ENCODE measurements around the gene CNTD1. TPM values are rescaled to one million over a fixed set of nuclear protein-coding genes. Genes with fewer than 3 reads are reported as not detected.

The CNTD1 gene
- total and polyA plus RNA-seq, 4 donors = 0.61 to 1.6 (median 0.78) TPM

DNA sequence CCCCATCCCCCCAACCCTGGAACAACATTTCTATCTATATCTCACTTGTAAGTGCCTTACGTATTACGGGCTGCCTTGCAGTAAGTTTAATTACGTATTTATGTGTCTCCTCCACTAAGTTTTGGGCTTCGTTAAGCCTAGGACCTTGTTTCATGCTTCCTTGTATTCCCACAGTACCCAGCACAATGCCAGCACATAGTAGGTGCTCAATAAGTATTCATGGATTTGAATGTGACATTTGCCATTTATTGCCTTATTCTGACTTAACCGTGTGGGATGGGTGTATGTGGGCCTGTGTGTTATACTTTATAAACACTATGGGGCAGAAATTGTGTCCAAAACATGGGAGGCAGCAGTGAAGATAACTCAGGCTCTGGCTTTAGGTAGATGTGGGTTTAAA lies 6.1 kb upstream of the CNTD1 start:
- TF ChIP-seq, protein P1, sequence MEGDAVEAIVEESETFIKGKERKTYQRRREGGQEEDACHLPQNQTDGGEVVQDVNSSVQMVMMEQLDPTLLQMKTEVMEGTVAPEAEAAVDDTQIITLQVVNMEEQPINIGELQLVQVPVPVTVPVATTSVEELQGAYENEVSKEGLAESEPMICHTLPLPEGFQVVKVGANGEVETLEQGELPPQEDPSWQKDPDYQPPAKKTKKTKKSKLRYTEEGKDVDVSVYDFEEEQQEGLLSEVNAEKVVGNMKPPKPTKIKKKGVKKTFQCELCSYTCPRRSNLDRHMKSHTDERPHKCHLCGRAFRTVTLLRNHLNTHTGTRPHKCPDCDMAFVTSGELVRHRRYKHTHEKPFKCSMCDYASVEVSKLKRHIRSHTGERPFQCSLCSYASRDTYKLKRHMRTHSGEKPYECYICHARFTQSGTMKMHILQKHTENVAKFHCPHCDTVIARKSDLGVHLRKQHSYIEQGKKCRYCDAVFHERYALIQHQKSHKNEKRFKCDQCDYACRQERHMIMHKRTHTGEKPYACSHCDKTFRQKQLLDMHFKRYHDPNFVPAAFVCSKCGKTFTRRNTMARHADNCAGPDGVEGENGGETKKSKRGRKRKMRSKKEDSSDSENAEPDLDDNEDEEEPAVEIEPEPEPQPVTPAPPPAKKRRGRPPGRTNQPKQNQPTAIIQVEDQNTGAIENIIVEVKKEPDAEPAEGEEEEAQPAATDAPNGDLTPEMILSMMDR (IDR thresholded peaks at IDR 0.05; ENCODE audit: control extremely low read depth, extremely low read depth) = no peak
- no peak overlapping the region for H3K27ac ChIP-seq (ENCODE audit: low read depth in 1 of 2, low read length in 1 of 2)
- peaks cover 0 to 6% (median 3%) of the 10 kb centered on the region in 4 donors for H3K36me3 ChIP-seq (ENCODE audit: control insufficient read depth in 4 of 4, insufficient read depth in 4 of 4, low read length in 4 of 4)
- no peak for ATAC-seq (ENCODE audit: insufficient read depth, low FRiP score)
- 70 to 81% methylated on average over 5 of the region's 5 CpGs for WGBS, 2 donors
- no peaks in the 10 kb centered on the region for H3K9me3 ChIP-seq (ENCODE audit: control insufficient read depth in 4 of 4, insufficient read depth in 3 of 4, low read length in 3 of 4)
- peaks cover 0 to 10% (median 0%) of the 10 kb centered on the region in 3 donors for H3K27me3 ChIP-seq (ENCODE audit: control insufficient read depth in 3 of 3, insufficient read depth in 3 of 3, low read length in 2 of 3)
- no peak overlapping the region for H3K4me3 ChIP-seq
- H3K4me1 ChIP-seq (ENCODE audit: control insufficient read depth in 5 of 5, insufficient read depth in 5 of 5, low read length in 5 of 5) = peaks cover 0 to 8% (median 7%) of the 10 kb centered on the region in 5 donors
- DNase-seq = no peak
- H3K9ac ChIP-seq (ENCODE audit: insufficient read depth in 1 of 2, low read length in 2 of 2) = no peak overlapping the region

DNA sequence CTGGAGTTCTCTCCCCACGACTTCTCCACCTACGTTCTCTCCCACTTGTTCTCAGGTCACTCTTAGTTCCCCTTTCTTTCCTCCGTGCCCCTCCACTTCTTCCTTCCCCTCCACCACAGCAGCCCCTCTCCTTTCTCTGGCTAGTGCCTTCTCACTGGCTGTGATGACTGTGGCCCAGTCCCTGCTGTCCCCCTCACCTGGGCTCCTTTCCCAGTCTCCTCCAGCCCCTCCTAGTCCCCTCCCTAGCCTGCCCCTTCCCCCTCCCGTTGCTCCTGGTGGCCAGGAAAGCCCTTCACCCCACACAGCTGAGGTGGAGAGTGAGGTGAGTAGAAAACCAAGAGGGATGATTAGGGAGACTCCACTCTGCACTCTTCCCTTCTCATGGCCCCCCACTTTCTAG lies 3.6 kb upstream of the CNTD1 start:
- H3K9me3 ChIP-seq (ENCODE audit: control insufficient read depth in 4 of 4, insufficient read depth in 3 of 4, low read length in 3 of 4) = no peaks in the 10 kb centered on the region
- TF ChIP-seq, protein P1 (IDR thresholded peaks at IDR 0.05; ENCODE audit: control extremely low read depth, extremely low read depth) = no peak
- H3K36me3 ChIP-seq (ENCODE audit: control insufficient read depth in 4 of 4, insufficient read depth in 4 of 4, low read length in 4 of 4) = peaks cover 0 to 6% (median 4%) of the 10 kb centered on the region in 4 donors
- 23 to 57% methylated on average over 4 of the region's 4 CpGs for WGBS, 2 donors
- H3K27me3 ChIP-seq (ENCODE audit: control insufficient read depth in 3 of 3, insufficient read depth in 3 of 3, low read length in 2 of 3) = no peaks in the 10 kb centered on the region
- H3K9ac ChIP-seq (ENCODE audit: insufficient read depth in 1 of 2, low read length in 2 of 2) = no peak overlapping the region
- no peak overlapping the region for H3K27ac ChIP-seq (ENCODE audit: low read depth in 1 of 2, low read length in 1 of 2)
- H3K4me3 ChIP-seq = no peak overlapping the region
- peaks cover 5 to 14% (median 8%) of the 10 kb centered on the region in 5 donors for H3K4me1 ChIP-seq (ENCODE audit: control insufficient read depth in 5 of 5, insufficient read depth in 5 of 5, low read length in 5 of 5)
- ATAC-seq (ENCODE audit: insufficient read depth, low FRiP score) = no peak
- no peak for DNase-seq

DNA sequence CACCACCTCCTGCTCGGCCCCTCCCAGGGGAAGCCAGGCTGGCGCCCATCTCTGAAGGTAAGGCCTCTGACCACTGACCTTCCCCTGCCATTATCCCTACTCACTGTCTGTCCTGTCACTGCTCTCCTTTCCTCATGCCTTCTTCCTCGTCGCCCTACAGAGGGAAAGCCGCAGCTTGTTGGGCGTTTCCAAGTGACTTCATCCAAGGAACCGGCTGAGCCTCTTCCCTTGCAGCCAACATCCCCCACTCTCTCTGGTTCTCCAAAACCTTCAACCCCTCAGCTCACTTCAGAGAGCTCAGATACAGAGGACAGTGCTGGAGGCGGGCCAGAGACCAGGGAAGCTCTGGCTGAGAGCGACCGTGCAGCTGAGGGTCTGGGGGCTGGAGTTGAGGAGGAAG lies 3.2 kb upstream of the CNTD1 start:
- no peak overlapping the region for H3K27ac ChIP-seq (ENCODE audit: low read depth in 1 of 2, low read length in 1 of 2)
- WGBS, 2 donors = 83 to 90% methylated on average over 10 of the region's 10 CpGs
- DNase-seq = no peak

More for the DNA sequence above, 3.2 kb upstream of the CNTD1 start:
- peaks cover 5 to 14% (median 8%) of the 10 kb centered on the region in 5 donors for H3K4me1 ChIP-seq (ENCODE audit: control insufficient read depth in 5 of 5, insufficient read depth in 5 of 5, low read length in 5 of 5)
- no peaks in the 10 kb centered on the region for H3K9me3 ChIP-seq (ENCODE audit: control insufficient read depth in 4 of 4, insufficient read depth in 3 of 4, low read length in 3 of 4)
- TF ChIP-seq, protein P1 (IDR thresholded peaks at IDR 0.05; ENCODE audit: control extremely low read depth, extremely low read depth) = no peak
- ATAC-seq (ENCODE audit: insufficient read depth, low FRiP score) = no peak
- no peak overlapping the region for H3K9ac ChIP-seq (ENCODE audit: insufficient read depth in 1 of 2, low read length in 2 of 2)
- no peak overlapping the region for H3K4me3 ChIP-seq
- peaks cover 0 to 6% (median 4%) of the 10 kb centered on the region in 4 donors for H3K36me3 ChIP-seq (ENCODE audit: control insufficient read depth in 4 of 4, insufficient read depth in 4 of 4, low read length in 4 of 4)
- no peaks in the 10 kb centered on the region for H3K27me3 ChIP-seq (ENCODE audit: control insufficient read depth in 3 of 3, insufficient read depth in 3 of 3, low read length in 2 of 3)
